ENCODE data around the gene USP40.

GRCh38 chr2:233553366-233553765, 13.2 kb downstream of the USP40 start:
- TF ChIP-seq CTCF (IDR thresholded peaks at IDR 0.05; ENCODE audit: poor library complexity), result no peak
- no peak for TF ChIP-seq EZH2 (IDR thresholded peaks at IDR 0.05; ENCODE audit: borderline replicate concordance)
- no peak for TF ChIP-seq EZH2phosphoT487 (IDR thresholded peaks at IDR 0.05; ENCODE audit: low read depth, severe bottlenecking, unreplicated experiment)
